ENCODE data around the gene RAB2B.

- TF ChIP-seq YY1 (IDR thresholded peaks at IDR 0.05; ENCODE audit: insufficient read depth, insufficient read length) (no peak), SUZ12 (IDR thresholded peaks at IDR 0.05; ENCODE audit: extremely low read depth, insufficient read depth, insufficient read length) (no peak)
These were observed 62.6 kb downstream of the RAB2B start for GRCh38 chr14:21414137-21414631.
